Sigmoid colon (tissue), 3 donors: ENCODE results near the gene SEMA3G.

Source experiments
- POLR2A ChIP-seq, 2 donors: fragments of 450-650 bp; IDR thresholded peaks; one replicate each; pipeline ENCODE4 v1.6.1; 2016; ENCODE audit warnings: antibody characterized with exemption in 2 of 2, mild to moderate bottlenecking in 2 of 2, moderate library complexity in 2 of 2
- TF ChIP-seq, protein P1 (sequence below), 4 experiments: fragments of 450-650 bp in 3 of 4; fragments of 200-600 bp in 1 of 4; IDR thresholded peaks; one replicate each; pipeline ENCODE4 v1.5.1; 2016 to 2019; ENCODE audit warnings: antibody characterized with exemption in 4 of 4, mild to moderate bottlenecking in 3 of 4, moderate library complexity in 2 of 4

- TF ChIP-seq, protein P1, sequence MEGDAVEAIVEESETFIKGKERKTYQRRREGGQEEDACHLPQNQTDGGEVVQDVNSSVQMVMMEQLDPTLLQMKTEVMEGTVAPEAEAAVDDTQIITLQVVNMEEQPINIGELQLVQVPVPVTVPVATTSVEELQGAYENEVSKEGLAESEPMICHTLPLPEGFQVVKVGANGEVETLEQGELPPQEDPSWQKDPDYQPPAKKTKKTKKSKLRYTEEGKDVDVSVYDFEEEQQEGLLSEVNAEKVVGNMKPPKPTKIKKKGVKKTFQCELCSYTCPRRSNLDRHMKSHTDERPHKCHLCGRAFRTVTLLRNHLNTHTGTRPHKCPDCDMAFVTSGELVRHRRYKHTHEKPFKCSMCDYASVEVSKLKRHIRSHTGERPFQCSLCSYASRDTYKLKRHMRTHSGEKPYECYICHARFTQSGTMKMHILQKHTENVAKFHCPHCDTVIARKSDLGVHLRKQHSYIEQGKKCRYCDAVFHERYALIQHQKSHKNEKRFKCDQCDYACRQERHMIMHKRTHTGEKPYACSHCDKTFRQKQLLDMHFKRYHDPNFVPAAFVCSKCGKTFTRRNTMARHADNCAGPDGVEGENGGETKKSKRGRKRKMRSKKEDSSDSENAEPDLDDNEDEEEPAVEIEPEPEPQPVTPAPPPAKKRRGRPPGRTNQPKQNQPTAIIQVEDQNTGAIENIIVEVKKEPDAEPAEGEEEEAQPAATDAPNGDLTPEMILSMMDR (IDR thresholded peaks at IDR 0.05), result no peak
- TF ChIP-seq POLR2A (IDR thresholded peaks at IDR 0.05), result no peak
Measured at GRCh38 chr3:52387481-52387880, 57.4 kb downstream of the SEMA3G start.
